Esophagus mucosa (tissue), 1 donor: ENCODE results near the gene CCDC61. TPM values are rescaled to one million over a fixed set of nuclear protein-coding genes. Genes with fewer than 3 reads are reported as not detected.

Source experiments
- ATAC-seq: fragments of 200-7000 bp; cut with Tn5 transposase; one replicate; pipeline ENCODE4 v1.9.1; 2020
- total RNA-seq: library from RNA; stranded (reverse); gene quantifications from one replicate; pipeline ENCODE4 v1.2.4, GENCODE V29; 2023
- donor health status: DM: yes; HTN: yes; CAD: no.

The CCDC61 gene
- 9.1 TPM for total RNA-seq

GRCh38 chr19:45994998-45995714 is at the start of gene CCDC61:
Gene CCDC61 (plus strand): TSS chr19:45995467. CDS start chr19:46003019, 7,552 bp downstream.
- ATAC-seq, result peak; percentile 99

GRCh38 chr19:45947926-45948325 is 47.3 kb upstream of the CCDC61 start:
- no peak for ATAC-seq

- no peak for ATAC-seq
These were observed 43.0 kb upstream of the CCDC61 start for GRCh38 chr19:45952341-45952685.

- peak; percentile 35 for ATAC-seq
These were observed 42.4 kb upstream of the CCDC61 start for GRCh38 chr19:45952686-45953505.

- no peak for ATAC-seq
These were observed 41.6 kb upstream of the CCDC61 start for GRCh38 chr19:45953676-45954075.

- no peak for ATAC-seq
These were observed 41.1 kb upstream of the CCDC61 start for GRCh38 chr19:45954156-45954555.

- peak; percentile 73 for ATAC-seq
These were observed 39.2 kb upstream of the CCDC61 start for GRCh38 chr19:45955905-45956608.

- ATAC-seq, result no peak
These were observed 36.9 kb upstream of the CCDC61 start for GRCh38 chr19:45958320-45958719.

GRCh38 chr19:45958769-45959516 is 36.3 kb upstream of the CCDC61 start:
- ATAC-seq, result no peak

GRCh38 chr19:45959517-45960025 is 35.7 kb upstream of the CCDC61 start:
- no peak for ATAC-seq

GRCh38 chr19:45960595-45961235 is 34.6 kb upstream of the CCDC61 start:
- ATAC-seq, result no peak

GRCh38 chr19:45962021-45962420 is 33.2 kb upstream of the CCDC61 start:
- no peak for ATAC-seq

- no peak for ATAC-seq
These were observed 28.0 kb upstream of the CCDC61 start for GRCh38 chr19:45967246-45967645.

- ATAC-seq, result no peak
These were observed 26.6 kb upstream of the CCDC61 start for GRCh38 chr19:45968626-45969025.

GRCh38 chr19:45969676-45970075 is 25.6 kb upstream of the CCDC61 start:
- no peak for ATAC-seq

- no peak for ATAC-seq
These were observed 23.9 kb upstream of the CCDC61 start for GRCh38 chr19:45971260-45971902.

GRCh38 chr19:45972081-45972946 is 23.0 kb upstream of the CCDC61 start:
- ATAC-seq, result peak; percentile 58

- ATAC-seq, result no peak
These were observed 22.2 kb upstream of the CCDC61 start for GRCh38 chr19:45972947-45973540.

GRCh38 chr19:45973553-45974338 is 21.5 kb upstream of the CCDC61 start, which contains the start of gene NOVA2:
Gene NOVA2 (minus strand): TSS chr19:45973865. CDS start chr19:45973351, 514 bp downstream.
- peak; percentile 68 for ATAC-seq
